GM21825 (cell line): ENCODE data around the gene EPHA7.

Experiments used
- ATAC-seq: cut with Tn5 transposase; IDR thresholded peaks from one replicate; pipeline ENCODE4 v1.9.1; 2021; ENCODE audit warnings: mild to moderate bottlenecking, moderate library complexity; ENCODE audit not compliant: unreplicated experiment

Gene EPHA7

DNA sequence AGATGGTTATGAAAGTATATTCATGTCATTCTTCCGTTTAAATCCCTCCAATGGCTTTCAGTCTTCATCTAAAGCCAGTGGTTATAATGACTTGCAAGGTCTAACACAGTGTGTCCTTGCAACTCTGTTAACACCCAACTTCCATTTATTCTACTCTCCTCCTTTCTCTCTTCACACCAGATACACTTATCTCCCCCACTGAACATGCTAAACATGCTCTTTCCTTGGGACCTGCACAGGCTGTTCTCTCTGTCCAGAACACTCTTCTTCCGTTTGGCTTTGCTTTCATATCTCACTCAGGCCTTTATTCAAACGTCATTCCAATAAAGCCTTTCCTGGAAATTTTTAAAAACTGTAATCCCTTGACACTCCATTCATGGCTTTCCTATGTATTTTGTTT is 91.5 kb downstream of the EPHA7 start:
- ATAC-seq, result no peak

DNA sequence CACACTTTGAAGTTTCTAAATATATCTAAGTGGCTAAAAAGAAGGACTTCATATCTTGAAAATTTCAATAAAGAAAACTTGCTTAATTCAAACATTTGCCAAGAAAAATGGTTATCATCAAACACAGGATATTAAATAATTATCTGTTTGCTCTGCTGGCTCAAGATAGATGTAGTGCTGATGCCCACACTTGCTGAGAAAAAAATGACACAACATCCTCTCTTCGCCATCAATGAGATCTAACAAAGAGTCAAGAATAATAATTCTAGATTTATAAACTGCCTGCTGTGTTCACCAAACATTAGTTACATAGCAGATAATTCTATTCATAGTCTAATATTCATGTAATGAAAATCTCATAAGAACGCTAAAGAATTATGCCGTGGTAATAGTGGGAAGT is 93.6 kb downstream of the EPHA7 start:
- no peak for ATAC-seq

- ATAC-seq, result no peak
These were observed 95.7 kb downstream of the EPHA7 start for GRCh38 chr6:93323630-93324029.

- ATAC-seq, result no peak
These were observed 96.7 kb downstream of the EPHA7 start for GRCh38 chr6:93322651-93323050.

DNA sequence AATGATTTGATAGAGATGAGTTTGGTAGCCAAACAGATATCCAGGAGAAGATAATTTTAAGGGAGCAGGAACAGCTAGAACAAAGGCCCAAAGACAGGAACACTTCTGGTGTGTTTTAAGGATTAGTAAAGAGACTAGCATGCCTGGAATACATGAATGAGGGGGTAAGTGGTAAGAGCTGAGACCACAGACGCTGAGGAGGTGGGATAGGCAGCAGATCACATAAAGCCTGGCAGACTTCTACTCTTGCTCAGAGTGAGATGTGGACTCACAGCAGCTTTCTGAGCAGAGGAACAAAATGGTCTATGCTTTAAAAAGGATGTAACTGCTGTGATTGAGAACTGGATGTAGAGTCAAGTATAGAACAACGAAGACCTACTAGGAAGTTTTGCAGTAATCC is 100.1 kb downstream of the EPHA7 start:
- no peak for ATAC-seq

GRCh38 chr6:93318121-93318520 is 101.2 kb downstream of the EPHA7 start:
- ATAC-seq, result no peak

DNA sequence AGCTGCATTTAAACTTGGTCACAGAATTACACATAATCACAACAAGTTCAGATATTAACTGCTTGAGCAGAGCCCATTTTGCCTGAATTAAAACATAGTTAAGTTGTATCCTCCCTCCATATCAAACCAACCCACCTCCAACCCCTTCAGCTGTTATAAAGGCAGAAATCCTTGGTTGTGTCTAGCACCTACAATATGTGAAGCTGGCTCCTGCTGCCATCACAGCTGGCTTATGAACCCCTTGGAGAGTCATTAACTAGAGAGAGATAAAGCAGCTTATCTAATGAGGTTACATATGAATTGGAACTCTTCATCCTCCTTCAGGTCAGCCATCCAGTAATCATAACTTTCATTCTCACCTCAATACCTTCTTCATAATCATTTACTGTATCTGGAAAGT is 101.8 kb downstream of the EPHA7 start:
- ATAC-seq, result no peak

DNA sequence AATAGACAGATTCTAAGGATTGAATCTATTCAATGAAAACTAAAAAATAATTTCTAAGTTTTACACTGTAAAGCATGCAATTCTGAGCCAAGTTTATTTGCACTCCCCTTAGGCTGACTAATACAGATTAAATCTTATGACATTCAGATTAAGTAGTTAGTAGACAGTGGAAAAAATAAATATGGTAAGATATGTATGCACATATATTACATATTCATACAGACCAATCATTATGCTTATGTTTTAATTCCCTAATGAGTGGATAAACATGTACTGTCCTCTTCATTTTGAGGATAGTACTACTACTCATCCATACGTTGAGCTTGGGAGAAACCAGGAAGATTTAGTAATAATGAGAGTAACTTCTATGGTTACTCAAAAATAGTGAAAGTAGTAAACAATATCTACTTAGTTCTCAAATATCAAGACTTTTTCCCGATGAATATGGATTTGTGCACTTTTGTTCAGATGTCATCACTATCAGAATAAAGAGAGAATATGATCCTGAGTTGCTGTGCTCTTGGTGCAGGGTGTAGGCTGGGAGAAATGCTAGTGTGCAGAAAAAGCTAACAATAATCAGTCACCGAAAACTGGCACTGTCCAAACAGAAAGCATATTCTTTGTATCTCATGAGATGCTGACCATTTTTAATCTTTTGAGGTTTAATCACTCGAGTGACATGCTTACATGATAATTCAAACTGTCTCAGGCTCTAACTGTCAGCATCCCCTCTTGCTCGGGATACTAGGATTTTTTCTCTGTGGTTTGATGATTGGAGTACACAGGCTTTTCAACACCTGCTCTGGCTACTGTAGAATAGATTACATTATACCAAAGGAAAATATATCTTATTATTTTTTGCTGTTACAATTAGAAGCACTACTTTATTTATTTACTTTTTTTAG is 111.6 kb downstream of the EPHA7 start:
- no peak for ATAC-seq

- no peak for ATAC-seq
These were observed 114.3 kb downstream of the EPHA7 start for GRCh38 chr6:93305088-93305487.

- no peak for ATAC-seq
These were observed 114.9 kb downstream of the EPHA7 start for GRCh38 chr6:93304505-93304904.

DNA sequence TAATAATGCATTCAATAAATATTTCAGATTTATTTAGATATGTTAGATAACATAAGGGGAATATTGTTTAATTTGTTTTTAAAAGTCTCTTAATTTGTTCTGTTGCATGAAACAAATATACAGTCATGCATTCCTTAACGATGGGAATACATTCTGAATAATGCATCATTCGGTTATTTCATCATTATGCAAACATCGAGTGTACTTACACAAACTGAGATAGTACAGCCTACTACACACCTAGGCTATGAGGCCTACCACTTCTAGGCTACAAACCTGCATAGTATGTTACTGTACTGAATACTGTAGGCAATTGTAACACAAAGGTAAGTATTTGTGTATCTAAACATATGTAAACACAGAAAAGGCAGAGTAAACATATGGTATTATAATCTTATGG is 118.7 kb downstream of the EPHA7 start:
- no peak for ATAC-seq

GRCh38 chr6:93299622-93300021 is 119.7 kb downstream of the EPHA7 start:
- no peak for ATAC-seq

DNA sequence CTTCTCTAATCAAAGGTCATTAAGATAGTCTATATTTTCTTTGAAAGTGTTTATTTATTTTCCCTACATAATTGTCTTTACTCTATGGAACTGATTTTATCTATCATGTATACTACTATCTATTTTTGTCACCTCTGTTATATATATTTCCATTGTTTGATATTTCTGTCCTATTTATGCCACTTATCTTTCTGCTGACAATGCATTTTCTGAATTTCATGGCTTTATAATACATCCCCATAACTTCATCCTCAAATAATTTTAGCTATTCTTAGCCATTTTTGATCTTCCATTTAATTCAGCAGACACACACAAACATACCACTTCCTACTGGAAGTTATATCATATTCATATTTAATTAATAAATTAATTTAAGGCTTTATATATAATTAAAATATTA is 123.7 kb downstream of the EPHA7 start:
- no peak for ATAC-seq

- no peak for ATAC-seq
These were observed 124.5 kb downstream of the EPHA7 start for GRCh38 chr6:93294879-93295278.

GRCh38 chr6:93293872-93294271 is 125.5 kb downstream of the EPHA7 start:
- no peak for ATAC-seq

- ATAC-seq, result no peak
These were observed 125.9 kb downstream of the EPHA7 start for GRCh38 chr6:93293460-93293859.

DNA sequence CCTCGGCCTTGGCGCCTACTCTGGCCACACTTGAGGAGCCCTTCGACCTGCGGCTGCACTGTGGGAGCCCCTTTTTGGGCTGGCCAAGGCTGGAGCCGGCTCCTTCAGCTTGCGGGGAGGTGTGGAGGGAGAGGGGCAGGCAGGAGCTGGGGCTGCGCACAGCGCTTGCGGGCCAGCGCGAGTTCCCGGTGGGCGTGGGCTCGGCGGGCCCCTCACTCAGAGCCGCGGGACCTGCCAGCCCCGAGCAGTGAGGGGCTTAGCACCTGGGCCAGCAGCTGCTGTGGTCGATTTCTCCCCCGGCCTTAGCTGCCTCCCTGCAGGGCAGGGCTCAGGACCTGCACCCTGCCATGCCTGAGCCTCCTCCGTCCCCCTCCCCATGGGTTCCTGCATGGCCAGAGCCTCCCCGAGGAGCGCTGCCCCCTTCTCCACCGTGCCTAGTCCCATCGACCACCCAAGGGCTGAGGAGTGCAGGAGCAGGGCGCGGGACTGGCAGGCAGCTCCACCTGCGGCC is 136.8 kb downstream of the EPHA7 start:
- no peak for ATAC-seq

- no peak for ATAC-seq
These were observed 141.1 kb downstream of the EPHA7 start for GRCh38 chr6:93278241-93278640.

- no peak for ATAC-seq
These were observed 146.5 kb downstream of the EPHA7 start for GRCh38 chr6:93272896-93273295.

DNA sequence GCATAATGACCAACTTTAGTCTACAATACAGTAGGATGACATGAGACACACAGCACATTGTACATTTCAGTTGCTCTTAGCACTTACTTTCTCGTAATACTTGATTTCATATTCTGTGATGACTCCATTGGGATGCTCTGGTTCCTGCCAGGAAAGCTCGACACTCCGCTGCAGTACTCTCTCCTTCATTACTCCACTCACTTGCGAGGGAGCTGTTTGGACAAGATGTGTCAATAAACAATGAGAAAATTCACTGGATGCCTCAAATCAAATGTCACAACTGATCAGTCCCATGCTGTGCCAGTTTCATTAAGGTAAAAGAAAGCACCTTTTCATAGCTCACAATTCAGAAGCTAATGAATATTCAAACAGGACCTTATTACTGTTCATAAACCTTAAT is 147.1 kb downstream of the EPHA7 start:
- no peak for ATAC-seq

- no peak for ATAC-seq
These were observed 153.1 kb downstream of the EPHA7 start for GRCh38 chr6:93266116-93266817.

- ATAC-seq, result no peak
These were observed 158.5 kb downstream of the EPHA7 start for GRCh38 chr6:93260881-93261280.
